HEK293 (cell line): ENCODE data around the gene KLHL20.

Experiments used
- FEZF1 ChIP-seq: fragments of 450-650 bp; formaldehyde crosslinking; IDR thresholded peaks from 2 replicates; pipeline ENCODE4 v1.5.1; 2016; ENCODE audit warnings: missing biosample characterization, missing genetic modification characterization
- GLIS1 ChIP-seq: fragments of 450-650 bp; formaldehyde crosslinking; IDR thresholded peaks from 2 replicates; pipeline ENCODE4 v1.5.1; 2016; ENCODE audit warnings: missing biosample characterization, missing genetic modification characterization
- RBAK ChIP-seq: fragments of 450-650 bp; formaldehyde crosslinking; IDR thresholded peaks from 2 replicates; pipeline ENCODE4 v1.5.1; 2016; ENCODE audit warnings: missing biosample characterization, missing genetic modification characterization
- TCF7L2 ChIP-seq: IDR thresholded peaks from 2 replicates; pipeline ENCODE4 v1.6.1; 2011; ENCODE audit warnings: low read depth, mild to moderate bottlenecking, inconsistent platforms, low read length, moderate library complexity, borderline replicate concordance
- TRIM28 ChIP-seq: IDR thresholded peaks from 2 replicates; pipeline ENCODE4 v1.6.1; 2011; ENCODE audit warnings: low read length, control low read depth, borderline replicate concordance
- YY2 ChIP-seq: fragments of 450-650 bp; formaldehyde crosslinking; IDR thresholded peaks from 2 replicates; pipeline ENCODE4 v1.5.1; 2016; ENCODE audit warnings: missing biosample characterization, missing genetic modification characterization
- ZBTB20 ChIP-seq: fragments of 450-650 bp; formaldehyde crosslinking; IDR thresholded peaks from 2 replicates; pipeline ENCODE4 v1.5.1; 2016; ENCODE audit warnings: missing biosample characterization, missing genetic modification characterization
- ZNF114 ChIP-seq: fragments of 450-650 bp; formaldehyde crosslinking; IDR thresholded peaks from 2 replicates; pipeline ENCODE4 v1.5.0; 2017; ENCODE audit warnings: missing biosample characterization, missing genetic modification characterization
- ZNF132 ChIP-seq: fragments of 450-650 bp; formaldehyde crosslinking; IDR thresholded peaks from 2 replicates; pipeline ENCODE4 v1.5.1; 2017; ENCODE audit warnings: missing biosample characterization, missing genetic modification characterization, borderline replicate concordance
- ZNF138 ChIP-seq: fragments of 450-650 bp; formaldehyde crosslinking; IDR thresholded peaks from 2 replicates; pipeline ENCODE4 v1.5.1; 2016; ENCODE audit warnings: missing biosample characterization, missing genetic modification characterization, borderline replicate concordance
- ZNF175 ChIP-seq: fragments of 450-650 bp; formaldehyde crosslinking; IDR thresholded peaks from 2 replicates; pipeline ENCODE4 v1.5.1; 2016; ENCODE audit warnings: missing biosample characterization, missing genetic modification characterization
- ZNF184 ChIP-seq: fragments of 450-650 bp; IDR thresholded peaks from 2 replicates; pipeline ENCODE4 v1.5.1; 2018; ENCODE audit warnings: missing biosample characterization, mild to moderate bottlenecking, missing genetic modification characterization
- ZNF19 ChIP-seq: fragments of 450-650 bp; formaldehyde crosslinking; IDR thresholded peaks from 2 replicates; pipeline ENCODE4; 2016; ENCODE audit warnings: missing biosample characterization, missing genetic modification characterization, low read depth
- ZNF221 ChIP-seq: fragments of 450-650 bp; formaldehyde crosslinking; IDR thresholded peaks from 2 replicates; pipeline ENCODE4 v1.5.1; 2017; ENCODE audit warnings: missing biosample characterization, missing genetic modification characterization, borderline replicate concordance
- ZNF24 ChIP-seq: fragments of 450-650 bp; formaldehyde crosslinking; IDR thresholded peaks from 2 replicates; pipeline ENCODE4 v1.5.1; 2016; ENCODE audit warnings: missing biosample characterization, missing genetic modification characterization
- ZNF510 ChIP-seq: fragments of 450-650 bp; formaldehyde crosslinking; IDR thresholded peaks from 2 replicates; pipeline ENCODE4 v1.5.1; 2018; ENCODE audit warnings: mild to moderate bottlenecking, missing genetic modification characterization, missing biosample characterization; ENCODE audit not compliant: insufficient replicate concordance
- ZNF514 ChIP-seq: fragments of 450-650 bp; formaldehyde crosslinking; IDR thresholded peaks from 2 replicates; pipeline ENCODE4 v1.5.1; 2016; ENCODE audit warnings: missing biosample characterization, missing genetic modification characterization
- ZNF521 ChIP-seq: fragments of 450-650 bp; formaldehyde crosslinking; IDR thresholded peaks from 2 replicates; pipeline ENCODE4 v1.5.1; 2017; ENCODE audit warnings: missing biosample characterization, mild to moderate bottlenecking, missing genetic modification characterization
- ZNF544 ChIP-seq: fragments of 450-650 bp; formaldehyde crosslinking; IDR thresholded peaks from 2 replicates; pipeline ENCODE4 v1.5.0; 2017; ENCODE audit warnings: missing biosample characterization, missing genetic modification characterization
- ZNF596 ChIP-seq: fragments of 450-650 bp; IDR thresholded peaks from 2 replicates; pipeline ENCODE4 v1.5.0; 2018; ENCODE audit warnings: missing biosample characterization, mild to moderate bottlenecking, missing genetic modification characterization, moderate library complexity
- ZNF623 ChIP-seq: fragments of 450-650 bp; formaldehyde crosslinking; IDR thresholded peaks from 2 replicates; pipeline ENCODE4 v1.5.1; 2016; ENCODE audit warnings: missing biosample characterization, missing genetic modification characterization
- ZNF624 ChIP-seq: fragments of 450-650 bp; formaldehyde crosslinking; IDR thresholded peaks from 2 replicates; pipeline ENCODE4 v1.5.1; 2017; ENCODE audit warnings: missing biosample characterization, missing genetic modification characterization
- ZNF658 ChIP-seq: fragments of 450-650 bp; formaldehyde crosslinking; IDR thresholded peaks from 2 replicates; pipeline ENCODE4; 2016; ENCODE audit warnings: missing biosample characterization, missing genetic modification characterization
- TF ChIP-seq, protein P1 (sequence below): fragments of 450-650 bp; IDR thresholded peaks from 2 replicates; pipeline ENCODE4 v1.5.1; 2018; ENCODE audit warnings: missing biosample characterization, mild to moderate bottlenecking, missing genetic modification characterization
- TF ChIP-seq, protein P2 (sequence below): fragments of 450-650 bp; formaldehyde crosslinking; IDR thresholded peaks from 2 replicates; pipeline ENCODE4 v1.5.1; 2016; ENCODE audit warnings: missing biosample characterization, missing genetic modification characterization
- TF ChIP-seq, protein P3 (sequence below): fragments of 450-650 bp; formaldehyde crosslinking; IDR thresholded peaks from 2 replicates; pipeline ENCODE4 v1.5.1; 2016; ENCODE audit warnings: missing biosample characterization, missing genetic modification characterization
- TF ChIP-seq, protein P4 (sequence below): fragments of 450-650 bp; formaldehyde crosslinking; IDR thresholded peaks from 2 replicates; pipeline ENCODE4 v1.5.1; 2016; ENCODE audit warnings: missing biosample characterization, missing genetic modification characterization
- TF ChIP-seq, protein P5 (sequence below): sonication (generic); formaldehyde crosslinking; IDR thresholded peaks from 2 replicates; pipeline ENCODE4 v1.8.1; 2022; ENCODE audit warnings: mild to moderate bottlenecking, moderate library complexity, missing genetic modification reagents
- TF ChIP-seq, protein P6 (sequence below): fragments of 450-650 bp; formaldehyde crosslinking; IDR thresholded peaks from 2 replicates; pipeline ENCODE4 v1.5.1; 2017; ENCODE audit warnings: missing biosample characterization, missing genetic modification characterization
- TF ChIP-seq, protein P7 (sequence below): fragments of 450-650 bp; IDR thresholded peaks from 2 replicates; pipeline ENCODE4 v1.5.1; 2018; ENCODE audit warnings: missing biosample characterization, missing genetic modification characterization

KLHL20 gene

DNA sequence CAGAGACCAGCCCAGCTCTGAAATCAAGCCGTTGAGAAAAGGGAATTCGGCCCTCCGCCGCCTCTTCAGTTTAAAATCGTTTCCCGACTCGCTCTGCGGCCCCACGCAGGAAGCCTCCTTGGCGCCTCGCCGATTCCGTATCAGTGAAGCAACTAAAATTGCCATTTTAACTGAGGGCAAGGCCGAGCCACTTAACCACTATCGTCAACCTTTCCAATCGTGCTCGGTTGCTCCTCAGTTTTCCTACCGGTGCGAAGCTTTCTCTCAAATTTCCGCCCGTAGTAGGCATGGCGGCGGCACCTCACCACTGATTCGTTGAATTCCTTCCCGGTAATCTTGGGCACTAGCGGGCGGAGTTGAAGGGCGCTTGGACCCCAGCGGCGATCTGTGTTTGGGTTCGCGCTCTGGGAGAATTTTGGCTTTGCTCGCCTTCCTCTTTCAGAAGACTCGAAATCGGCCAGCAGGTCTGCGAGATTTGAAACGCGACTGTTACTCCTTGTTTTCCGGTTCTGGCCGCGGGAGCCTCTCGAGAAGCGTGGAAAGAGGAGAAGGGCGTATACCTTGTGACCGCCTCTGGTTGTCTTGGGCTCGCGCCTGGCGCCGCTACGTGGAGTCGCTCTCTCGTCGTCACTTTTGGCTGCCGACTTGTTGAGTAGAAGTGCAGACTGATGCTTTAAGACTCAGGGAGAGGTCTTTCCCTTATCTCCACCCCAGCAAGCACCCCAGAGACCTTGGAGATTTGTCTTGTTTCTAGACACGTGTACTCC lies 109.7 kb downstream of the KLHL20 start, which contains the start of the genes CENPL and DARS2 (continued):
- TF ChIP-seq, protein P1, sequence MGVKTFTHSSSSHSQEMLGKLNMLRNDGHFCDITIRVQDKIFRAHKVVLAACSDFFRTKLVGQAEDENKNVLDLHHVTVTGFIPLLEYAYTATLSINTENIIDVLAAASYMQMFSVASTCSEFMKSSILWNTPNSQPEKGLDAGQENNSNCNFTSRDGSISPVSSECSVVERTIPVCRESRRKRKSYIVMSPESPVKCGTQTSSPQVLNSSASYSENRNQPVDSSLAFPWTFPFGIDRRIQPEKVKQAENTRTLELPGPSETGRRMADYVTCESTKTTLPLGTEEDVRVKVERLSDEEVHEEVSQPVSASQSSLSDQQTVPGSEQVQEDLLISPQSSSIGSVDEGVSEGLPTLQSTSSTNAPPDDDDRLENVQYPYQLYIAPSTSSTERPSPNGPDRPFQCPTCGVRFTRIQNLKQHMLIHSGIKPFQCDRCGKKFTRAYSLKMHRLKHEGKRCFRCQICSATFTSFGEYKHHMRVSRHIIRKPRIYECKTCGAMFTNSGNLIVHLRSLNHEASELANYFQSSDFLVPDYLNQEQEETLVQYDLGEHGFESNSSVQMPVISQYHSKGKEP (tag by site-specific recombination), result no peak; the same call in 1 of the 2 replicates
- TF ChIP-seq ZNF658 (tag by site-specific recombination) (no peak), ZNF221 (tag by site-specific recombination) (no peak), TRIM28 (peak; percentile 89; the same call in 1 of the 2 replicates), ZNF132 (tag by site-specific recombination) (no peak), ZNF24 (tag by site-specific recombination) (peak; percentile 90), ZNF138 (no peak), ZNF521 (tag by site-specific recombination) (no peak), GLIS1 (tag by site-specific recombination) (peak; percentile 62), ZNF510 (tag by site-specific recombination) (no peak), RBAK (tag by site-specific recombination) (no peak), ZNF184 (tag by site-specific recombination) (no peak), ZNF514 (no peak), ZNF114 (tag by site-specific recombination) (no peak), FEZF1 (no peak; the same call in 1 of the 2 replicates), ZNF623 (tag by site-specific recombination) (no peak), ZNF596 (tag by site-specific recombination) (no peak), TCF7L2 (no peak), ZNF19 (tag by site-specific recombination) (no peak), ZNF175 (tag by site-specific recombination) (no peak), ZNF544 (tag by site-specific recombination) (no peak), ZNF624 (tag by site-specific recombination) (no peak), ZBTB20 (tag by site-specific recombination) (peak; percentile 90), YY2 (tag by site-specific recombination) (peak; percentile 97)
- TF ChIP-seq, protein P2, sequence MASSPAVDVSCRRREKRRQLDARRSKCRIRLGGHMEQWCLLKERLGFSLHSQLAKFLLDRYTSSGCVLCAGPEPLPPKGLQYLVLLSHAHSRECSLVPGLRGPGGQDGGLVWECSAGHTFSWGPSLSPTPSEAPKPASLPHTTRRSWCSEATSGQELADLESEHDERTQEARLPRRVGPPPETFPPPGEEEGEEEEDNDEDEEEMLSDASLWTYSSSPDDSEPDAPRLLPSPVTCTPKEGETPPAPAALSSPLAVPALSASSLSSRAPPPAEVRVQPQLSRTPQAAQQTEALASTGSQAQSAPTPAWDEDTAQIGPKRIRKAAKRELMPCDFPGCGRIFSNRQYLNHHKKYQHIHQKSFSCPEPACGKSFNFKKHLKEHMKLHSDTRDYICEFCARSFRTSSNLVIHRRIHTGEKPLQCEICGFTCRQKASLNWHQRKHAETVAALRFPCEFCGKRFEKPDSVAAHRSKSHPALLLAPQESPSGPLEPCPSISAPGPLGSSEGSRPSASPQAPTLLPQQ (tag by site-specific recombination), result no peak; the same call in 1 of the 2 replicates
- TF ChIP-seq, protein P3, sequence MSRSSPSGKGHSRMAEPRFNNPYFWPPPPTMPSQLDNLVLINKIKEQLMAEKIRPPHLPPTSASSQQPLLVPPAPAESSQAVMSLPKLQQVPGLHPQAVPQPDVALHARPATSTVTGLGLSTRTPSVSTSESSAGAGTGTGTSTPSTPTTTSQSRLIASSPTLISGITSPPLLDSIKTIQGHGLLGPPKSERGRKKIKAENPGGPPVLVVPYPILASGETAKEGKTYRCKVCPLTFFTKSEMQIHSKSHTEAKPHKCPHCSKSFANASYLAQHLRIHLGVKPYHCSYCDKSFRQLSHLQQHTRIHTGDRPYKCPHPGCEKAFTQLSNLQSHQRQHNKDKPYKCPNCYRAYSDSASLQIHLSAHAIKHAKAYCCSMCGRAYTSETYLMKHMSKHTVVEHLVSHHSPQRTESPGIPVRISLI (tag by site-specific recombination), result no peak
- TF ChIP-seq, protein P4, sequence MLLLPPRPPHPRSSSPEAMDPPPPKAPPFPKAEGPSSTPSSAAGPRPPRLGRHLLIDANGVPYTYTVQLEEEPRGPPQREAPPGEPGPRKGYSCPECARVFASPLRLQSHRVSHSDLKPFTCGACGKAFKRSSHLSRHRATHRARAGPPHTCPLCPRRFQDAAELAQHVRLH (tag by site-specific recombination), result peak; percentile 97
- TF ChIP-seq, protein P5, sequence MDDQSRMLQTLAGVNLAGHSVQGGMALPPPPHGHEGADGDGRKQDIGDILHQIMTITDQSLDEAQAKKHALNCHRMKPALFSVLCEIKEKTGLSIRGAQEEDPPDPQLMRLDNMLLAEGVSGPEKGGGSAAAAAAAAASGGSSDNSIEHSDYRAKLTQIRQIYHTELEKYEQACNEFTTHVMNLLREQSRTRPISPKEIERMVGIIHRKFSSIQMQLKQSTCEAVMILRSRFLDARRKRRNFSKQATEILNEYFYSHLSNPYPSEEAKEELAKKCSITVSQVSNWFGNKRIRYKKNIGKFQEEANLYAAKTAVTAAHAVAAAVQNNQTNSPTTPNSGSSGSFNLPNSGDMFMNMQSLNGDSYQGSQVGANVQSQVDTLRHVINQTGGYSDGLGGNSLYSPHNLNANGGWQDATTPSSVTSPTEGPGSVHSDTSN (CRISPR knock-in tag), result no peak
- TF ChIP-seq, protein P6, sequence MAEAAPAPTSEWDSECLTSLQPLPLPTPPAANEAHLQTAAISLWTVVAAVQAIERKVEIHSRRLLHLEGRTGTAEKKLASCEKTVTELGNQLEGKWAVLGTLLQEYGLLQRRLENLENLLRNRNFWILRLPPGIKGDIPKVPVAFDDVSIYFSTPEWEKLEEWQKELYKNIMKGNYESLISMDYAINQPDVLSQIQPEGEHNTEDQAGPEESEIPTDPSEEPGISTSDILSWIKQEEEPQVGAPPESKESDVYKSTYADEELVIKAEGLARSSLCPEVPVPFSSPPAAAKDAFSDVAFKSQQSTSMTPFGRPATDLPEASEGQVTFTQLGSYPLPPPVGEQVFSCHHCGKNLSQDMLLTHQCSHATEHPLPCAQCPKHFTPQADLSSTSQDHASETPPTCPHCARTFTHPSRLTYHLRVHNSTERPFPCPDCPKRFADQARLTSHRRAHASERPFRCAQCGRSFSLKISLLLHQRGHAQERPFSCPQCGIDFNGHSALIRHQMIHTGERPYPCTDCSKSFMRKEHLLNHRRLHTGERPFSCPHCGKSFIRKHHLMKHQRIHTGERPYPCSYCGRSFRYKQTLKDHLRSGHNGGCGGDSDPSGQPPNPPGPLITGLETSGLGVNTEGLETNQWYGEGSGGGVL, result no peak
- TF ChIP-seq, protein P7, sequence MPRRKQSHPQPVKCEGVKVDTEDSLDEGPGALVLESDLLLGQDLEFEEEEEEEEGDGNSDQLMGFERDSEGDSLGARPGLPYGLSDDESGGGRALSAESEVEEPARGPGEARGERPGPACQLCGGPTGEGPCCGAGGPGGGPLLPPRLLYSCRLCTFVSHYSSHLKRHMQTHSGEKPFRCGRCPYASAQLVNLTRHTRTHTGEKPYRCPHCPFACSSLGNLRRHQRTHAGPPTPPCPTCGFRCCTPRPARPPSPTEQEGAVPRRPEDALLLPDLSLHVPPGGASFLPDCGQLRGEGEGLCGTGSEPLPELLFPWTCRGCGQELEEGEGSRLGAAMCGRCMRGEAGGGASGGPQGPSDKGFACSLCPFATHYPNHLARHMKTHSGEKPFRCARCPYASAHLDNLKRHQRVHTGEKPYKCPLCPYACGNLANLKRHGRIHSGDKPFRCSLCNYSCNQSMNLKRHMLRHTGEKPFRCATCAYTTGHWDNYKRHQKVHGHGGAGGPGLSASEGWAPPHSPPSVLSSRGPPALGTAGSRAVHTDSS (tag by site-specific recombination), result no peak
